Measurements from ENCODE around the gene PUS7.
"Not testable (repeated sequence)": the region's sequence is repeated elsewhere in the genome, so short reads cannot be mapped to it uniquely, and the experiment has no call there.

Gene PUS7

DNA sequence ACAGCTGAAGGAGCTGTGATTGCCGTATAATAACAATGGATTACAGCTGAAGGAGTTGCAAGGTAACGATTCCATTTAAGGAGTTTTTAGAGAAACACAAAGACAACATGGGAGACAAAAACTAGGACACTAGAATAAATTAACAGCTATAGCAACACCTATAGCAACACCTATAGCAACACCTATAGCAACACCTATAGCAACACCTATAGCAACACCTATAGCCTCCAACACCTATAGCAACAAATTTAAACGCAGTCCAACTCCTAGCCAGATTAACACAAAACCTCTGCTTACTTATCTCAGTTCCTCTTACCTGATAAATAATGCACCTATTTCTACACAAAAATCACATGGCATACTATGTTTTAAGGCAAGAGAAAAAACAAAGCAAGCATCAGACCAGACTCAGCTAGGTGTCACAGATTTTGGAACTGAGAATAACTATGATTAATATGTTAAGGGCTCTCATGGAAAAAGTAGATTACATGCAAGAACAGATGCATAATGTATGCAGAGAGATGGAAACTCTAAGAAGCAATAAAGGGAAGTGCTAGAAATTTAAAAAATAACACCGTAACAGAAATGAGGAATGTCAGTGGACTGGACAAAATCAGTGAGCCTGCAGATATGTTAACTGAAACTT, 77.6 kb downstream of the PUS7 start:
- Histone ChIP-seq H3F3A (ENCODE audit: insufficient read depth, low read length) (0 out of 2 replicates have a peak, but pooled peaks cover 8% of the 10 kb centered on the region), H3K4me3 (ENCODE audit: low read depth, low read length, poor library complexity, severe bottlenecking) (no peak overlapping the region), H3K4me2 (ENCODE audit: low read length) (no peak overlapping the region), H3K27ac (ENCODE audit: low read depth, low read length, poor library complexity, severe bottlenecking) (no peak overlapping the region), H3K27me3 (ENCODE audit: insufficient read depth, low read length) (no peaks in the 10 kb centered on the region), H3K9me3 (ENCODE audit: low read length) (no peaks in the 10 kb centered on the region), H3K4me1 (ENCODE audit: insufficient read depth, low read length, severe bottlenecking) (peaks cover 37% of the 10 kb centered on the region), H3K9ac (ENCODE audit: low read length) (no peak overlapping the region), H3K36me3 (ENCODE audit: insufficient read depth, low read length) (no peaks in the 10 kb centered on the region), H3K9me2 (ENCODE audit: low read depth, low read length) (no peaks in the 10 kb centered on the region), H3K79me2 (ENCODE audit: insufficient read depth, low read length) (no peaks in the 10 kb centered on the region), H2AFZ (ENCODE audit: low read length) (no peak overlapping the region), H4K20me1 (ENCODE audit: insufficient read depth, low read length) (no peaks in the 10 kb centered on the region)
- no peak for TF ChIP-seq EZH2 (IDR thresholded peaks at IDR 0.05; ENCODE audit: borderline replicate concordance, low read length)
- TF ChIP-seq, protein P1, sequence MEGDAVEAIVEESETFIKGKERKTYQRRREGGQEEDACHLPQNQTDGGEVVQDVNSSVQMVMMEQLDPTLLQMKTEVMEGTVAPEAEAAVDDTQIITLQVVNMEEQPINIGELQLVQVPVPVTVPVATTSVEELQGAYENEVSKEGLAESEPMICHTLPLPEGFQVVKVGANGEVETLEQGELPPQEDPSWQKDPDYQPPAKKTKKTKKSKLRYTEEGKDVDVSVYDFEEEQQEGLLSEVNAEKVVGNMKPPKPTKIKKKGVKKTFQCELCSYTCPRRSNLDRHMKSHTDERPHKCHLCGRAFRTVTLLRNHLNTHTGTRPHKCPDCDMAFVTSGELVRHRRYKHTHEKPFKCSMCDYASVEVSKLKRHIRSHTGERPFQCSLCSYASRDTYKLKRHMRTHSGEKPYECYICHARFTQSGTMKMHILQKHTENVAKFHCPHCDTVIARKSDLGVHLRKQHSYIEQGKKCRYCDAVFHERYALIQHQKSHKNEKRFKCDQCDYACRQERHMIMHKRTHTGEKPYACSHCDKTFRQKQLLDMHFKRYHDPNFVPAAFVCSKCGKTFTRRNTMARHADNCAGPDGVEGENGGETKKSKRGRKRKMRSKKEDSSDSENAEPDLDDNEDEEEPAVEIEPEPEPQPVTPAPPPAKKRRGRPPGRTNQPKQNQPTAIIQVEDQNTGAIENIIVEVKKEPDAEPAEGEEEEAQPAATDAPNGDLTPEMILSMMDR (IDR thresholded peaks at IDR 0.05; ENCODE audit: low read length), result no peak

DNA sequence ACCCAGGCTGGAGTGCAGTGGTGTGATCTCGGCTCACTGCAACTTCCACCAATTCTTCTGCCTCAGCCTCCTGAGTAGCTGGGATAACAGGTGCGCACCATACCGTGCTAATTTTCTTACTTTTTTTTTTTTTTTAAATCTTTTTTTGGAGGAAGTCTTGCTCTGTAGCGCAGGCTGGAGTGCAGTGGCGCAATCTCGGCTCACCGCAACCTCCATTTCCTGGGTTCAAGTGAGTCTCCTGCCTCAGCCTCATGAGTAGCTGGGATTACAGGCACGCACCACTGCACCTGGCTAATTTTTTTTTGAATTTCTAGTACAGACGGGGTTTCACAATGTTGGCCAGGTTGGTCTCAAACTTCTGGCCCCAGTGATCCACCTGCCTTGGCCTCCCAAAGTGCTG, 79.9 kb downstream of the PUS7 start:
- H3K9me2 ChIP-seq (ENCODE audit: low read depth, low read length); H2AFZ ChIP-seq (ENCODE audit: low read length); H3K27me3 ChIP-seq (ENCODE audit: insufficient read depth, low read length); H3K9me3 ChIP-seq (ENCODE audit: low read length); H3F3A ChIP-seq (ENCODE audit: insufficient read depth, low read length); H4K20me1 ChIP-seq (ENCODE audit: insufficient read depth, low read length); H3K4me3 ChIP-seq (ENCODE audit: low read depth, low read length, poor library complexity, severe bottlenecking); H3K79me2 ChIP-seq (ENCODE audit: insufficient read depth, low read length); H3K36me3 ChIP-seq (ENCODE audit: insufficient read depth, low read length); H3K9ac ChIP-seq (ENCODE audit: low read length); H3K4me2 ChIP-seq (ENCODE audit: low read length); H3K27ac ChIP-seq (ENCODE audit: low read depth, low read length, poor library complexity, severe bottlenecking): not testable (repeated sequence)
- H3K4me1 ChIP-seq (ENCODE audit: insufficient read depth, low read length, severe bottlenecking), result peaks cover 24% of the 10 kb centered on the region

DNA sequence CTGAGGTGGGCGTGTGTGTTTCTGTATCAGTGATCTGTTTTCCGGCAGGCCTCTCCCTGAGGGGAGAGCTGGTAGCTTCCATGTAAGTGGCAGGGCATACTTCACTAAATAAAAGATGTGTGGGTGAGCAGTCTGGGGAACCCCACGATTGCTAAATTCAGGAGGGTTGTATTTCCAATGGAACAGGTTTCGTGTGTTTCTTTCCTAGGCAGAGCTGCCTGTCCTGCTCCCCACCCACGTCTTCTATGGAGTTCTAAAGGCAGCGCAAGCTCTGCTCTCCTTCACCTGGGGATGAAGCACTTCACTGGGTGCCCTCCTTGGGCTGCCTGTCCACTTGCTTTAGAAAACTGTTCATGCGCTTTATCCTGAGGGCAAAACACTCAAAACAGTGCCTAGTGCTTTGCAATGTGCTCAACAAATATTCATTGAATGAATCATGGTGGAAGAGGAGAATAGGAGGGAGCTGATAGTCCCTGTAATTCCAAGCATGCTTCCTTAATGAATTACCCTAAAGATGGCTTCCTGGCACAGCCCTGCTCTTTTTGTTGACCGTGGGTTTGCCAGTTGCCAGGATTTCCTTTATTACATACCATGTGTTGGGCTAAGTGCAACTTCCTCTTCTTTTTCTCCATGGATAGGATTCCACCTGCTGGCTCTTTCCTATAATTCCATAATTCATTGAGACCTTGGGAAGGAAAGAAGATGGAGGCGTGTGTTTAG, 82.7 kb downstream of the PUS7 start:
- Histone ChIP-seq H3K4me2 (ENCODE audit: low read length) (no peak overlapping the region), H3K9me3 (ENCODE audit: low read length) (no peaks in the 10 kb centered on the region), H3K27me3 (ENCODE audit: insufficient read depth, low read length) (no peaks in the 10 kb centered on the region), H3K9me2 (ENCODE audit: low read depth, low read length) (no peaks in the 10 kb centered on the region), H3K27ac (ENCODE audit: low read depth, low read length, poor library complexity, severe bottlenecking) (no peak overlapping the region), H2AFZ (ENCODE audit: low read length) (peak overlapping the region; percentile 40), H3F3A (ENCODE audit: insufficient read depth, low read length) (no peaks in the 10 kb centered on the region), H3K79me2 (ENCODE audit: insufficient read depth, low read length) (no peaks in the 10 kb centered on the region), H3K36me3 (ENCODE audit: insufficient read depth, low read length) (no peaks in the 10 kb centered on the region), H3K9ac (ENCODE audit: low read length) (no peak overlapping the region), H3K4me3 (ENCODE audit: low read depth, low read length, poor library complexity, severe bottlenecking) (no peak overlapping the region), H3K4me1 (ENCODE audit: insufficient read depth, low read length, severe bottlenecking) (peaks cover 6% of the 10 kb centered on the region), H4K20me1 (ENCODE audit: insufficient read depth, low read length) (no peaks in the 10 kb centered on the region)
- TF ChIP-seq, protein P1 (IDR thresholded peaks at IDR 0.05; ENCODE audit: low read length), result no peak
- TF ChIP-seq EZH2 (IDR thresholded peaks at IDR 0.05; ENCODE audit: borderline replicate concordance, low read length), result no peak

DNA sequence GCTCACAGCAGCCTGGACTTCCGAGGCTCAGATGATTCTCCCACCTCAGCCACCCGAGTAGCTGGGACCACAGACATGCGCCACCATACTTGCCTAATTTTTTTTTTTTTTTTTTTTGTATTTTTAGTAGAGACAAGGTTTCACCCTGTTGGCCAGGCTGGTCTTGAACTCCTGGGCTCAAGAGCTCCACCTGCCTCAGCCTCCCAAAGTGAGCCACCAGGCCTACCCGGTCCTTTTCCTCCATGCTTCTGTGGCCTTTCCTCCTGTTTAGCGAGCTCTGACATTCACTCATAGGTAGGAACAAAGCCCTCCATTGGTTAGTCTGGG, 83.3 kb downstream of the PUS7 start:
- no peak overlapping the region for H3K4me2 ChIP-seq (ENCODE audit: low read length)
- no peaks in the 10 kb centered on the region for H3F3A ChIP-seq (ENCODE audit: insufficient read depth, low read length)
- H3K27ac ChIP-seq (ENCODE audit: low read depth, low read length, poor library complexity, severe bottlenecking), result no peak overlapping the region
- H3K27me3 ChIP-seq (ENCODE audit: insufficient read depth, low read length), result no peaks in the 10 kb centered on the region
- H3K9me2 ChIP-seq (ENCODE audit: low read depth, low read length), result no peaks in the 10 kb centered on the region
- TF ChIP-seq EZH2 (IDR thresholded peaks at IDR 0.05; ENCODE audit: borderline replicate concordance, low read length), result no peak
- TF ChIP-seq, protein P1 (IDR thresholded peaks at IDR 0.05; ENCODE audit: low read length), result no peak
- H3K9me3 ChIP-seq (ENCODE audit: low read length), result no peaks in the 10 kb centered on the region
- no peaks in the 10 kb centered on the region for H3K36me3 ChIP-seq (ENCODE audit: insufficient read depth, low read length)
- no peaks in the 10 kb centered on the region for H4K20me1 ChIP-seq (ENCODE audit: insufficient read depth, low read length)
- H3K4me3 ChIP-seq (ENCODE audit: low read depth, low read length, poor library complexity, severe bottlenecking), result no peak overlapping the region
- no peaks in the 10 kb centered on the region for H3K79me2 ChIP-seq (ENCODE audit: insufficient read depth, low read length)
- H2AFZ ChIP-seq (ENCODE audit: low read length), result no peak overlapping the region
- no peak overlapping the region for H3K9ac ChIP-seq (ENCODE audit: low read length)
- H3K4me1 ChIP-seq (ENCODE audit: insufficient read depth, low read length, severe bottlenecking), result peaks cover 6% of the 10 kb centered on the region
